ENCODE measurements around the gene SLC12A8. TPM values are rescaled to one million over a fixed set of nuclear protein-coding genes. Genes with fewer than 3 reads are reported as not detected.
A peak's percentile ranks its signal among the peaks of the same experiment; 100 is the strongest.

Gene SLC12A8
- total RNA-seq, 3 donors from 2014 or later, result 0.48 to 12.5 (median 9.8) TPM

- DNase-seq (ENCODE audit: low spot score in 2 of 2), result no peak
- Histone ChIP-seq H3K9me3 (no peaks in the 10 kb centered on the region), H3K36me3 (no peaks in the 10 kb centered on the region), H3K27ac (peak overlapping the region in 1 of 2 donors; percentile 29), H3K4me3 (no peak overlapping the region), H3K4me1 (no peaks in the 10 kb centered on the region), H3K27me3 (no peaks in the 10 kb centered on the region)
- intact Hi-C loops (cut with DNase I; ENCODE audit: low total_unique reads), result no loop called here
- TF ChIP-seq POLR2A (IDR thresholded peaks at IDR 0.05) (no peak), POLR2AphosphoS5 (IDR thresholded peaks at IDR 0.05) (no peak), CTCF (IDR thresholded peaks at IDR 0.05) (no peak)
These were observed 65.7 kb downstream of the SLC12A8 start for GRCh38 chr3:125146626-125147490.

- Histone ChIP-seq H3K27me3 (no peaks in the 10 kb centered on the region), H3K36me3 (no peaks in the 10 kb centered on the region), H3K9me3 (no peaks in the 10 kb centered on the region), H3K4me3 (no peak overlapping the region), H3K4me1 (no peaks in the 10 kb centered on the region), H3K27ac (no peak overlapping the region)
- no peak for DNase-seq (ENCODE audit: low spot score in 2 of 2)
- intact Hi-C loops (cut with DNase I; ENCODE audit: low total_unique reads), result no loop called here
- no peak for TF ChIP-seq POLR2AphosphoS5 (IDR thresholded peaks at IDR 0.05)
- TF ChIP-seq POLR2A (IDR thresholded peaks at IDR 0.05), result no peak
- TF ChIP-seq CTCF (IDR thresholded peaks at IDR 0.05), result no peak
These were observed 66.6 kb downstream of the SLC12A8 start for GRCh38 chr3:125145751-125146475.

GRCh38 chr3:125144653-125145314 lies 67.8 kb downstream of the SLC12A8 start:
- H3K4me1 ChIP-seq, result no peaks in the 10 kb centered on the region
- no peak for TF ChIP-seq POLR2A (IDR thresholded peaks at IDR 0.05)
- no peak for TF ChIP-seq CTCF (IDR thresholded peaks at IDR 0.05)
- TF ChIP-seq POLR2AphosphoS5 (IDR thresholded peaks at IDR 0.05), result no peak
- DNase-seq (ENCODE audit: low spot score in 2 of 2), result no peak

GRCh38 chr3:125143982-125144652 lies 68.4 kb downstream of the SLC12A8 start:
- Histone ChIP-seq H3K36me3 (no peaks in the 10 kb centered on the region), H3K4me3 (no peak overlapping the region), H3K27ac (no peak overlapping the region), H3K4me1 (no peaks in the 10 kb centered on the region), H3K27me3 (no peaks in the 10 kb centered on the region), H3K9me3 (no peaks in the 10 kb centered on the region)
- intact Hi-C loops (cut with DNase I; ENCODE audit: low total_unique reads), result no loop called here
- no peak for TF ChIP-seq CTCF (IDR thresholded peaks at IDR 0.05)
- TF ChIP-seq POLR2AphosphoS5 (IDR thresholded peaks at IDR 0.05), result no peak
- TF ChIP-seq POLR2A (IDR thresholded peaks at IDR 0.05), result no peak
- DNase-seq (ENCODE audit: low spot score in 2 of 2), result no peak

More at GRCh38 chr3:125144653-125145314, 67.8 kb downstream of the SLC12A8 start:
- H3K36me3 ChIP-seq, result no peaks in the 10 kb centered on the region
- no peak overlapping the region for H3K4me3 ChIP-seq
- intact Hi-C loops (cut with DNase I; ENCODE audit: low total_unique reads), result no loop called here
- no peaks in the 10 kb centered on the region for H3K9me3 ChIP-seq
- H3K27ac ChIP-seq, result no peak overlapping the region
- H3K27me3 ChIP-seq, result no peaks in the 10 kb centered on the region
